PC-3 (cell line): Measurements from ENCODE around the gene VPS8.

Source experiments
- CTCF ChIP-seq: fragments of 300-600 bp; sonication (generic); conservative IDR thresholded peaks from 2 replicates; pipeline ENCODE4 v1.5.1; 2017; ENCODE audit warnings: antibody characterized with exemption, low read depth, mild to moderate bottlenecking, low read length
- EZH2 ChIP-seq: fragments of 300-600 bp; sonication (generic); IDR thresholded peaks from one replicate; pipeline ENCODE4 v1.6.1; 2017; ENCODE audit warnings: antibody characterized with exemption, mild to moderate bottlenecking, low read length; ENCODE audit not compliant: unreplicated experiment
- EZH2phosphoT487 ChIP-seq: fragments of 300-600 bp; sonication (generic); IDR thresholded peaks from 2 replicates; pipeline ENCODE4 v1.6.1; 2018; ENCODE audit warnings: mild to moderate bottlenecking, antibody characterized with exemption, low read length, borderline replicate concordance

- TF ChIP-seq CTCF (no peak), EZH2phosphoT487 (no peak), EZH2 (no peak)
Observed at GRCh38 chr3:184965639-184966430, 153.9 kb downstream of the VPS8 start.
